Measurements from ENCODE around the gene AWAT1.

- TF ChIP-seq CTCF (IDR thresholded peaks at IDR 0.05) (no peak), POLR2A (IDR thresholded peaks at IDR 0.05) (no peak), POLR2AphosphoS5 (IDR thresholded peaks at IDR 0.05) (no peak), EP300 (IDR thresholded peaks at IDR 0.05) (no peak)
Observed at GRCh38 chrX:70254909-70255308, 20.5 kb downstream of the AWAT1 start.
